Measurements from ENCODE around the gene CTNNA1.

CTNNA1 gene

GRCh38 chr5:138963763-138964371, 210.6 kb downstream of the CTNNA1 start:
- H3K4me3 ChIP-seq (ENCODE audit: low read depth, low read length), result no peak overlapping the region
- no peak for TF ChIP-seq CTCF (IDR thresholded peaks at IDR 0.05; ENCODE audit: low read depth, low read length)

GRCh38 chr5:138964647-138965201, 211.5 kb downstream of the CTNNA1 start:
- H3K4me3 ChIP-seq (ENCODE audit: low read depth, low read length), result no peak overlapping the region
- TF ChIP-seq CTCF (IDR thresholded peaks at IDR 0.05; ENCODE audit: low read depth, low read length), result no peak

- no peak for TF ChIP-seq CTCF (IDR thresholded peaks at IDR 0.05; ENCODE audit: low read depth, low read length)
- no peak overlapping the region for H3K4me3 ChIP-seq (ENCODE audit: low read depth, low read length)
Measured at GRCh38 chr5:138965626-138966025, 212.4 kb downstream of the CTNNA1 start.

GRCh38 chr5:138966236-138966985, 213.2 kb downstream of the CTNNA1 start:
- no peak for TF ChIP-seq CTCF (IDR thresholded peaks at IDR 0.05; ENCODE audit: low read depth, low read length)
- H3K4me3 ChIP-seq (ENCODE audit: low read depth, low read length), result no peak overlapping the region

GRCh38 chr5:138967791-138968448, 214.7 kb downstream of the CTNNA1 start:
- H3K4me3 ChIP-seq (ENCODE audit: low read depth, low read length), result no peak overlapping the region
- no peak for TF ChIP-seq CTCF (IDR thresholded peaks at IDR 0.05; ENCODE audit: low read depth, low read length)

- no peak for TF ChIP-seq CTCF (IDR thresholded peaks at IDR 0.05; ENCODE audit: low read depth, low read length)
- H3K4me3 ChIP-seq (ENCODE audit: low read depth, low read length), result no peak overlapping the region
Measured at GRCh38 chr5:138968601-138969000, 215.4 kb downstream of the CTNNA1 start.

Data from WI38 (cell line).